ENCODE results near the gene GSTP1.

Gene GSTP1

DNA sequence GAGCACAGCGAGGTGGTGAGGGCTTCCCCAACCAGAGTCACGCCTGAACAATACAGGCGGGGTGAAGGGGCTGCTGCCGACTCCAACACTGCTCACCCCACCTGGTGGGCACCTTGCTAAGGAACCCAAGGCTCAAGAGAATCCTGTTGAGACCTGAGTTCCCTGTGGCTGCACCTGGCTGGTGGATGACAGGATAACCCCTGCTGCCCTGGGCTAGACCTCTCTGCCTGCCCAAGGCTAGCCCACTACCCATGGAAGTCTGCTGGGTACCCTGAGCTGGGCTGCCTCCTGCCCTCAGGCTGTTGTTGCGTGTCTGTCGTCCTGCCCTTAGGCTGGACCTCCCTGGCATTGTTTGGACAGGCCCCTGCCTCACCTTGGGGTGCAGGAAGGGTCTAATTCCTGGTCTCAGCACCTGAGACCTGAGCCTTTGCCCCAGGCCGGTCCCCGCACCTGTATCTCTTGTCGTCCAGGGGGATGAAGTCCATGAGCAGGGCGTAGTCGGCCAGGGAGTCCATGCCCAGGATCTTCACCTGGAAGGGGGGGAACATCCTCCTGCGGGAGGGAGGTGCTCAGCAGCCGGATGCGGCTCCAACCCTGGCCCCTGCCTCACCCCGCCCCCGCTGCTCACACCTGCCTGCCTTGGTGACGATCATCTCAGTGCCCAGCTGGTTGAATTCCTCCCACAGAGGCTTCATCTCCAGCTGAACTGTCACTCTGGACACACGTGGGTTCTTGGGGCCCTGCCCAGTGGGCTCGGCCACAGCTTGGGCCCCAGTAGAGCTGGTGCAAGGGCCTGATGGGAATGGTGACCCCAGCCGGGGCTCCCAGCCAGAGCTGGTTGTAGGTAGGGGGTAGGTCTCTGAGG, 51.0 kb downstream of the GSTP1 start:
- intact Hi-C loops (cut with DNase I) = no loop called here
- peak in 4 of 42 donors; percentile 1 to 26 (median 10) for DNase-seq

DNA sequence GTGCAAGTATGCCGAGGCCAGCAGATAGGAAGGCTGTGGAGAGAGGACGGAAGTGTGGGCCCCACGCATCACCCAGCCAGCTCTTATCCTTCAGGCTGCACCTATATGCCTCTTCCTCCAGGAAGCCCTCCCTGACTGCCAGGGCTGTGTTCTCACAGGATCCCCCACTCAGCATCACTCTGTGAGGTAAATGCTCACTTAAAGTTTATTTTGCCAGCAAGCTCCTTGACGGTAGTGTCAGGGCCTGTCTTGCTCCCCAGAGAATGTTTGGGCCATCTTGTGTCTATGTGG, 51.6 kb downstream of the GSTP1 start:
- intact Hi-C loops (cut with DNase I) = no loop called here
- DNase-seq = peak in 2 of 42 donors; percentile 5 to 7
